ENCODE results near the gene TMEM94.

TMEM94 gene

DNA sequence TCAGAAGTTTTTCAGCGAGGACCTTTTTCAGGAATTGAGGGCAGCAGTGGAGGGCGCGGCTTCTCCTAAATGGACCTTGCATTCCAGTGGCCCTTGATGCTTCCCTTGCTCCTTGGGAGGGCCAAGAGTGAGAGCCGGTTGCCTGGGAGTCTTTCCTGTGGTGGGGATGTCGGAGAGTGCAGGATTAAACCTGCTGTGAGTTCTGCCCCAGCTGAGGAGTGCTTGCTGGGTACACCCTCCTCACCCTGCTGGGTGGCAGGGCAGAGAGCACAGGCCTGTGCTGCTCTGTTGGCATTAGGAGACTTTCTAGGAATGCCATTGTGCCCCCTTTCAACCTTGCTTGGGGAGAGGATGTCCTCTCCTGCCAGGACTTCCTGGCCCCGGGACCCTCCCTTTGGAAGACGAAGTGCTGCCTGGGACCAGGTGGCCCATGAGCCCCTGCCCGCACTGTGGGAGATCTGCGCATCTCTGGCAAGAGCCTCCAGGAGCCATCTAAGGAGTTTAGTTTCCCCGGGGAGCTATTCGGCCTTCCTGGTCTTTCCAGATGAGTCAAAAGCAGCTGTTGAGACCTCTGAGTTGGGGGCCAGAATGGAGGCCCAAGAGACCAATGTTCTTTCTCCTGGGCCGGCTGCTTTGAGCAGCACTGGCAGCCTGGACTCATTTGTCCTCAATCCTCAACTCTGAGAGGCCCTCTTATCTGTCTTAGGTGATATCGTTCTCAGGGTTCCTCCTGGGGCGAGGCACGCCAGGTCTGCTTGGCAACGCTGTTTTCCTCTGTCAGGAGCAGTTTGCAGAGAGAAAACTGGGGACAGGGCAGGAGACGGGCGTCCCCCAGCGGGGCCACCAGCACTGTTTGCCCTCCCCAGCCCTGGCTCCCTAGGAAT lies 74.6 kb downstream of the TMEM94 start:
- no peak for FAIRE-seq

DNA sequence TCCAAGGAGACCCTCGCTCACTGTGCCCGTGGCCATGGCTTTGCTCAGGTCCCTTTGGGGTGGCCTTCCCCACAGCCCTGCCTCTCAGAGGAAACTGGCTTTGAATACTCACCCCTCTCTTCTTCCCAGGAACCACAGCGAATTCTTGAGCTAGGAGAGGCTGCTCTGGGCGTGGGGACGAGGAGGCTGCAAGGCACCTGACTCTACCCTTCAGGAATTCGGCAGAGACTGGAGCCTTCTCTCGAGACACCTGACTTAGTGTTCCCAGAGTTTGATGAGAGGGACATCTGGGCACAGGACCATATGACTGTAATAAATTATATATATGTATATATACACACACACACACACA lies 75.3 kb downstream of the TMEM94 start:
- no peak for FAIRE-seq

DNA sequence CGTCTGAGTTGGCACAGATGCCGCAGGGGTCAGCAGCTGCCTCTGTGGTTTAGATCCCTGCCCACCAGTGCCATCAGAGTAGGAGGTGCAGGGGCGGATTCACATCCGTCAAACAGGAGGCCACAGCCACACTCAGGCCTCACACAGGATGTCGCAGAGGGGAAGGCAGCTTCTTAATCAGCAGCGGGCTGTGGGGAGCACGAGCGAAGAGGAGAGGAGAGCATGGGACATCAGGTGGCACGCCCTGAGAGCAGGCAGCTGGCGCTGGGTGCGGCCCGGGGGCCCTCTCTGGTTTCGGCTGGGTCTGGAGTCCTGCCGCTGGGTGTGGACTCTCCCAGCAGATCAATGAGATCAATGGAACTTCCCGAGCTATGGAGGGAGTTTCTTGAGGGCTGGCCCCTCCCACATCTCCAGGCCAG lies 78.7 kb downstream of the TMEM94 start:
- no peak for FAIRE-seq

DNA sequence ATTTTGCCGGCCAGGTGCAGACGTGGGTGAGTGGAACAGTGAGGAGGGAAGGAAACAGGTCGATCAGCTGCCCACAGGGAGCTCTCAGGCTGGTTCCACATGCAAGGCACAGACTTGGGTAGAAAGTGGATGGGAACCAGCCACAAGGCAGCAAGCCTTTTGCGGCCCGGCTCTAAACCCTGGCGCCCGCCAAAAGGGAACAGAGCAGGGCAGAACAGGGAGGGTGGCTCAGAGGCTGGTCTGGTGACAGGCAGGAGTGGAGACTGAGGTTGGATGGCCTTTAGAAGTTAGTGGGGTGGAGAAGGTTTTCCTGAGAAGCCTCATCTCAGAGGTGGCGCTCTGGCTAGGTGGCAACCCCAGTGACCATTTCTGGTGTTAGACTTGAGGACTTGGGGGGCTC lies 79.4 kb downstream of the TMEM94 start:
- FAIRE-seq = no peak

DNA sequence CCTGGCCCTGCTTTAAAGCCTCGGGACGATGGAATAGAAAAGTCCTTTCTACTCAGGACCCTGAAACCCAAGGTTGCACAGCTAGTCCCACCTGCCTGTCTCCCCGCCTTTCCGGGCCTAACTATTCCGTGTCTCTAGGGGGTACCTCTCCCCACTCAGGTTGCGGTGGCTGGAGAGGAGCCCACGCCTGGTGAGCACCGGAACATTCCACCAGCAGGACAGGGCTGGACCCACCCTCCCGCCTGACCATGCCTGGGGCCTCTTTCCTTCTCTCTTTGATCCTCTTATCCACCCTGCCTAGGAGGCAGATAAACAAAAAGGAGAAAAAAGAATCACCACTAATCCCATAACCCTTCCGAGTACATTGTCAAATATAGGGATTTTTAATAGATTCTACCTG lies 79.9 kb downstream of the TMEM94 start:
- FAIRE-seq = no peak

DNA sequence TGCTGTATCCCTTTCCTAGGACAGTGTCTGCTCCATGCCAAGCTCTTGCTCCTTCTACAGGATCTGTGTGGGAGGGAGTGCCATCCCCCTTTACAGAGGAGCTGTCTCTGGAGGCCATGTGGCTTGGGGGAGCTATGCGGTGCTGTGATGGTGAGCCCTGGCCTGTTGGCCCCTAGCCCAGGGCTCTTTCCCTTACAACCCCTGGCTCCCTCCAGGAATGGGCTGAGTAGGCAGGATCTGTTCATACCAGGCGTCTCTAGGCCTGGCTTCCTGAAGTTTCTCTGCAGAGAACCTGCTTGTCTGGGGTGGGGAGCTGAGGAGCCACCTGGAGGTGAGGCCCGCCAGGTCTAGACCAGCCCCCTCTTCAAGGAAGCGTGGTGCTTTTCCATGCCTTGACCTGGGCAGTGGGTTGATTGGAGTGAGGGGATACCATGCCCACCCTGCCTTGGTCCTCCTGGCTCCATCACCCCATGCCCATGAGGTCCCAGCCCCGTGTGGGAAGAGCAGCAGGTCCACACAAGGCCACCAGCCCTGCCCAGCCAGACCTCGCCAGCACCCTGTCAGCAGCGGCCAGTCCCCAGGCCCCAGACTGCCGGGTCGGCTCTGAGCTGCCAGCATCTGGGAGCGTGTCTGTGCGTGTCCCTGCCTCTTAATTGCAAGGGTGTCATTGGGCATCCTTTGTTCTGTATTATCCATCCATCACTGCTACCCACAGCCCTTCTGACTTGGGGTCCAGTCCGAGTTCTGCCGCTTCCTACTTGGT lies 83.7 kb downstream of the TMEM94 start:
- FAIRE-seq = no peak

DNA sequence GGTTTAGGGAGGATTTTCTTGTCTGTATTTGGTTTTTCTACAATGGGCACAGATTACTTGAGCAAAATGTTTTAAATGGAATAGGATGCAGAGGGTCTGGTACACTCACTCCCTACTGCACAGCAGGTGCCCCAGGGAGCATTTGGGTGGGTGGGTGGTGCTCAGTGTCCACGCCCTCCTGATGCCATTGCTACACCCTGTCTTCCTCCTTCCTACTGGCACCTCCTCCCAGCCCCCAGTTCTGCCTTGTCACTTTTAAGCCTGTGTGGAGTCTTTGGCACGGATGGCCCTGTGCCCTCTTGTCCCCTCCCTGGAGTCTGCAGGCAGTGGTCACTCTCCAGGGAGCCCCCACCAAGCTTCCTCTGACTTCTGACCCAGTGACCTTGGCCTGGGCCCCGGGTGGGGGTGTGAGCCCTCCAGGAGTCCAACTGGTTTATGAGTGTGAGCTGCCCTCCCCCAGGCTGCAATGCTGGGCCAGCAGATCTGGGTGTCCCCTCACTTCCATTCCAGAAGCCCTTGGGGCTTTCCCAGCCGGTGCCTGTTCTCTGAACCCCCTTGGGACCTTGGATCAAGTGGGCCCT lies 84.6 kb downstream of the TMEM94 start:
- no peak for FAIRE-seq

DNA sequence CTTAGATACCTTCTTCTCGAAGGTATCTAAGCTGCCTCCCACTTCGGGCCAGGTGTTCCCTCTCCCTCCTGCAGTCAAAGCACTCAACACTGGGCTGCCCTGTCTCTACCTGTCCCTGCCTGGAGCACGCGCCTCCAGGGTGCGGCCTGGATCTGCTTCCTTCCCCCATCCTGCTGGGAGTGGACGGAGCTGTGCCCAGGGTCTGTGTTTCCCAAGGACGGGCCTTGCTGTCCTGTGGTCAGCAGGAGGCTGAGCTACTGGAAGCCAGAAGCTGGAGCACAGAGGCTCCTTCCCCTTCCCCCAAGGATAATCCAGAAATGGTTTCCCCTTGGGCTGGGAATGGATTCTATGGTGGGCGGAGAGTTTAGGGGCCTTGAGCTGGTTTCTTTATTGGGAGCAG lies 85.8 kb downstream of the TMEM94 start:
- no peak for FAIRE-seq

DNA sequence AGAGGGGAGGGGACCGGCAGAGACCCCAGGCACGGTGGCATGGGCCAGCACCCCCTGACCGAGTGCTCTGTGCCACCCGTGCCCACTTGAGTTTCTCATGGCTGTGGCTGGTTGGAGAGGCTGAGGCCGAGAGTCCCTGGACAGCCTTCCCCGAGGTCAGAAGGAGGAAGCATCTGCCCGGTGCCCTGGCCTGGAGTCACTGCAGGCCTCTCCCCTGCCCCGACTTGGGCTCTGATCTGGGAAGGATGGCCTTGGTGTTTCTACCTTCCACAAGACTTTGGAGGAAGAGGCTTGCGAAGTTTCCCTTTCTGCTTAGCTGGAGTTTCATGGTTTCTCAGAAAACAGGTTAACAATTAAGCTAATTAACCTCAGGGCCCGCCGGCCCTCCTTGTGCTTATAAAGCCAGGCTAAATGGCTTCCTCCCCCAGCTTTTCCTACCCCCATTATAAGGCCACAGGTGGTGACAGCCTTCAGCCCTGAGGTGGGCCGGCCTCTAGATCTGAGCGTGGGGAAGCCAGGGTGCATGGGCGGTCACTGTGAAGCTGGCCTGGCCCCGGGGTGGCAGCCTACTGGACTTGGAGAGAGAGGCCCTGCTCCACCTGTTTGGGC lies 86.4 kb downstream of the TMEM94 start:
- FAIRE-seq = no peak

DNA sequence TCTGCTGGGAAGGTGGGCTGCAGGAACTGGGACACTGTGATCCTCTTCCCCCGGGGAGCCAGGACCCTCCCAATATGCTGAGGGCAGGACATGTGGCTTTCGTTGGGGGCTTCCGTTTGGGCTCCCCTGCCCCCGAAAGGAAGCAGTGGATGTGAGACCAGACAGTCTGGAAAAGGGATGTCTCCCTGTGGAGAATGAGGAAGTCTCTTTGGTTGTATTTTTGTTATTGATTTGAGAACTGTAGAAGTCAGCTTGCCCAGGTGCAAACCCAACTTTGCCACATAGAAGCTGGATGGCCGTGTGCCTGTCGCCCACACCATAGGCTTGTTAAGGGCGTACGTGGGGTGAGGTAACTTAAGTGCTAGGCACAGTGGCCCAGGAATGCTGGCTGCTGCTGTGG lies 87.8 kb downstream of the TMEM94 start:
- no peak for FAIRE-seq

DNA sequence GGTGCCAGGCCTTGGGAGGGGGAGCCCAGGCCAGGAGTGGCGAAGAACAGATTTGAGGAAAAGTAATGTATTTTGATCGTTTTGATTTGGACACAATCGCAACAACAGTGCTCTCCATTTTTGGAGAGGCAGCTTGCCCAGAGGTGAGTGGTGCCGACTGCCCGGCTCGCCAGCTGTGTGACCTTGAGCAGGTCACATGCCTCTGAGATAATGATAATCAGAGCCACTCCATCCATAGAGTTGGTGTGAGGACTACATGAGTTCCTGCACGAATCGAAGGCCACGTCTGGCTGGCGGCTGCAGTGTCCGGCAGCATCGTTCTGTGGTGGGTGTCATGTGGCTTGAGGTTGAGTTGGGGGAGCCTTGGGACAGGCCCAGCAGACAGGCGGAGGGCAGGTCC lies 89.7 kb downstream of the TMEM94 start:
- FAIRE-seq = no peak

DNA sequence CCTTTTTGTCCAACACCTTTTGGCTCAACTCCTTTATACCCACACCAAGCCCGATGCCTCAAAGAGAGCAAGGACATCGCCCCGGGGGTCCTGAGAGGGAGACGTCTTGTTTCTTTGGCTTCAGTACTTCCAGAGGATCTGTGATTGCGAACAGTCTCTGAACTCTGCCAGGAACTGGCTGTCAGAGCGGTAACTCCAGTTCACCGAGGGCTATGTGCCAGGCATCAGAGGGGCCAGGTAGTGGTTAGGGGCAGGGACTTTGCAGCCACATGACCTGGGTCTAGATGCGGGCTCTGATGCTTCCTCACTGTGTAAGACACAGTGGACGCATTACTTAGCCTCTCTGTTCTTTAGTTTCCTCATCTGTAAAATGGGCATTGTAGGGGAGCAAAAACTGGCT lies 90.7 kb downstream of the TMEM94 start:
- no peak for FAIRE-seq

DNA sequence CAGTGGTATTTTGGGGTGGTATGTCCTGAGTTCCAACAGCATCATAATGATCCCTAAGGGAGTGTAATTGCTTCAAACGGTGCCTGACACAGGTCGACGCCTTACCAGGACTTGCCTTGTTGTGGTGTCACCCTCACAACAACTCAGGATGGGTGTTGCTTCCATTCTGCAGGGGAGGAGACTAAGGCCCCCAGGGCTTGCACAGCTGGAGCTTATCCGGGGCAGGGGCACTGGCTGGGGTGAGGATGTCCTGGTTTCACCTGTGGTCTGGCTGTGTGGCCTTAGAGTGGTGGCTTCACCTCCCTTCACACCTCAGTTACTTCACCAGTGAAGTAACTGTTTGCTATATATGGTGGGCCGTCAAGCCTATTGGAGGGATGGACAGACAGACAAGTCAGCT lies 92.4 kb downstream of the TMEM94 start:
- no peak for FAIRE-seq

All from colon (tissue), 2 donors.